ENCODE data around the gene CNEP1R1.

- TF ChIP-seq, protein P1, sequence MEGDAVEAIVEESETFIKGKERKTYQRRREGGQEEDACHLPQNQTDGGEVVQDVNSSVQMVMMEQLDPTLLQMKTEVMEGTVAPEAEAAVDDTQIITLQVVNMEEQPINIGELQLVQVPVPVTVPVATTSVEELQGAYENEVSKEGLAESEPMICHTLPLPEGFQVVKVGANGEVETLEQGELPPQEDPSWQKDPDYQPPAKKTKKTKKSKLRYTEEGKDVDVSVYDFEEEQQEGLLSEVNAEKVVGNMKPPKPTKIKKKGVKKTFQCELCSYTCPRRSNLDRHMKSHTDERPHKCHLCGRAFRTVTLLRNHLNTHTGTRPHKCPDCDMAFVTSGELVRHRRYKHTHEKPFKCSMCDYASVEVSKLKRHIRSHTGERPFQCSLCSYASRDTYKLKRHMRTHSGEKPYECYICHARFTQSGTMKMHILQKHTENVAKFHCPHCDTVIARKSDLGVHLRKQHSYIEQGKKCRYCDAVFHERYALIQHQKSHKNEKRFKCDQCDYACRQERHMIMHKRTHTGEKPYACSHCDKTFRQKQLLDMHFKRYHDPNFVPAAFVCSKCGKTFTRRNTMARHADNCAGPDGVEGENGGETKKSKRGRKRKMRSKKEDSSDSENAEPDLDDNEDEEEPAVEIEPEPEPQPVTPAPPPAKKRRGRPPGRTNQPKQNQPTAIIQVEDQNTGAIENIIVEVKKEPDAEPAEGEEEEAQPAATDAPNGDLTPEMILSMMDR (conservative IDR thresholded peaks at IDR 0.05) = no peak
- no peak for TF ChIP-seq EZH2 (IDR thresholded peaks at IDR 0.05; ENCODE audit: low read depth)
Measured at GRCh38 chr16:50010212-50010611, 14.8 kb upstream of the CNEP1R1 start.
